ENCODE data around the gene EID2.

EID2 gene

DNA sequence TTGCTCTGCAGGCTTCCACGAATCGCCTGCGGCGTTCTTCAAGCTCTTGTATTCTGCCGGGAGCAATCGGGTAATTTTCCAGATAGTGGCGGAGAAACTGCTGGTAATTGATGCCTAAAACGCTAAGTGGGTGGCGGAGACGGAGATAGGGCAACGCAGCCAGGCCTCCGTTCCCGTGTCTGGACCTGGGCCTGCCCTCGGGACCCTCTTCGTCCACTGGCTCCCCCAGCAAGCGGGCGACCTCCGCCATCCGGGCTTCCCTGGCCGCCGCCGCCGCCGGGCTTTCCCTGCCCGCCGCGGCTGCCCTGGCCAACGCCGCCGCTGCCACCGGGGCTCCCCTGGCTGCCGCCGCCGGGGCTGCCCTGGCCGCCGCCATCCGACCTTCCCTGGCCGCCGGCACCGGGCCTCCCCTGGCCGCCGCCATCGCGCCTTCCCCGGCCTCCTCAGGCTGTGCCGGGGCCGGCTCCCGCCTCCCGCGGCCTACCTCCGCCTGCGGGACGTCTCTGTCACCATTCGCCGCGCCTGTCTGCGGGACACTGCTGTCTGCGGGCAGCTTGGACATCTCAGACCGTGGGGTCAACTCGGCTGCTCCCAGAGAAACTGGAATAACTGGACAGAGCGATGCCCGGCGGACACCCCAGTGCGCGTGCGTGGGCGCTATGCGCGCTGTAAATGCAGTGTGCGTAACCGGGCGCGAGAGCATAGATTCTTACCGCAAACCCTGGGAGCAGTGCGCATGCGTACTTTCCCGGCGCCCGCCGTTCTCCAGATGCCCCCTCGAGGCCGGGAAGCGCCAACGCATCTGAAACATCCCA lies at the start of gene EID2:
Gene EID2, minus strand, starts transcription at position 644 of the 815 bp plus-strand sequence. Its CDS starts 82 bp downstream, at position 562.
- DNase-seq: peak; percentile 79

- no peak for DNase-seq
Observed at GRCh38 chr19:39588066-39588465, 48.1 kb upstream of the EID2 start.

- no peak for DNase-seq
Observed at GRCh38 chr19:39587496-39587895, 47.5 kb upstream of the EID2 start.

- DNase-seq: no peak
Observed at GRCh38 chr19:39582891-39583625, 43.1 kb upstream of the EID2 start.

- no peak for DNase-seq
Observed at GRCh38 chr19:39582442-39582841, 42.5 kb upstream of the EID2 start.

DNA sequence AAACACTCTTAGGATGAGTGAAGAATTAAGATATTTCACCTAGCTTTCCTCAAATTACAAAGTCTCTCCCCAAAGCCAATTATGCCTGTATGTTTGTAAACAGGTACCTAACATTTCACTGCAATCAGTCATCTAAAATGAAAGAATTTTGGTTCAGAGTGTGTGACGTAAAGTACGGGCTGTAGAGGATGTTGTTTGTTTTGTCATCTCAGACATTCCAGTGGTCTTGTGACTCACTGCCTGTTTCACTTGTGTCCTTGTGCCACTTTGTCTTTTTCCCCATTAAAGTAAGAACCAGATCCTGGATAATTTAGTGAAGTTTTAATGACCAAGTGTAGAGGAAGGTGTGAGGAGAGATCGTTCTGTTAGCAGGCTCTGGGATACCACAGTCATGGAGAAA lies 28.6 kb upstream of the EID2 start:
- no peak for DNase-seq

DNA sequence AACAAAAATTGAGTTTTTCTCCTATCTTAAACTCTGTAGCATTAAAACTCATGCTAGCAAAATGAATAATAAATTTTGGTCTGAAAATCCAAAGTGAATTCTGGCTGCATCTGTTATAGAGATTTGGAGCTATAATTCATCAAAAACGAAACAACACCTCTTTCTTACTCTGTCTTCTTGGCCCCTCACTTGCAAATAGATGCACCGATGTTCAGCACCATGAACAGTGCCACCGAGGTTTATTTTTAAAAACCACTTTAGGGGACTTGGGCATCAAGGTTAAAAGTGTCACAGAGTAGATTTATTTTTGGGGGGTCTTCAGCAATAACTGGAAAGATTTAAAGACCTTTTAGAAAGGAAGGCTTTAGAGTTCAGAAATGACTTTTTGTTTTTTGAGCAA lies 26.1 kb upstream of the EID2 start:
- no peak for DNase-seq

- DNase-seq: no peak
Observed at GRCh38 chr19:39563408-39563807, 23.4 kb upstream of the EID2 start.

DNA sequence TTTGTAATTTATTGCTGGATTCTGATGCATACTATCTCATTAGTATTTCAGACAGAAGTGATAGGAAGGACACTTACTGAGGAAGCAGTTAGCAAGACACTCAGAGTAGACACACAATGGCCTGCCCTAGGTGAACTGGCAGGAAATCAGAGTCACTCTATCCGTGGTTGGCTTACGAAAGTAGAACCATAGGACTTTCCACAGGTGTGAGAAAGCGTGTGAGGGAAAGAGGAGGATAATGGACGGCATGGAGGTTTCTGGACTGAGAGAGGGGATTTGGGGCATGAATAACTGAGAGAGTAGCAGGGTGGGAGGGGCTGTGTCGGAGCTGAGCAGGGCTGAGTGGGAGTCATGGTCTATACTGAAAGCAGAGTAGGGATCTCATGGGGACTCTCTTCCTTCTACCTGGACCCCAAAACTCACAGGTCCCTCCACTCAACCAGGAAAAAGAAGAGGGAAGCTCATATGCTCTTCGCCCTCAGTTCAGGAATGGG lies 18.7 kb upstream of the EID2 start:
- DNase-seq: no peak

DNA sequence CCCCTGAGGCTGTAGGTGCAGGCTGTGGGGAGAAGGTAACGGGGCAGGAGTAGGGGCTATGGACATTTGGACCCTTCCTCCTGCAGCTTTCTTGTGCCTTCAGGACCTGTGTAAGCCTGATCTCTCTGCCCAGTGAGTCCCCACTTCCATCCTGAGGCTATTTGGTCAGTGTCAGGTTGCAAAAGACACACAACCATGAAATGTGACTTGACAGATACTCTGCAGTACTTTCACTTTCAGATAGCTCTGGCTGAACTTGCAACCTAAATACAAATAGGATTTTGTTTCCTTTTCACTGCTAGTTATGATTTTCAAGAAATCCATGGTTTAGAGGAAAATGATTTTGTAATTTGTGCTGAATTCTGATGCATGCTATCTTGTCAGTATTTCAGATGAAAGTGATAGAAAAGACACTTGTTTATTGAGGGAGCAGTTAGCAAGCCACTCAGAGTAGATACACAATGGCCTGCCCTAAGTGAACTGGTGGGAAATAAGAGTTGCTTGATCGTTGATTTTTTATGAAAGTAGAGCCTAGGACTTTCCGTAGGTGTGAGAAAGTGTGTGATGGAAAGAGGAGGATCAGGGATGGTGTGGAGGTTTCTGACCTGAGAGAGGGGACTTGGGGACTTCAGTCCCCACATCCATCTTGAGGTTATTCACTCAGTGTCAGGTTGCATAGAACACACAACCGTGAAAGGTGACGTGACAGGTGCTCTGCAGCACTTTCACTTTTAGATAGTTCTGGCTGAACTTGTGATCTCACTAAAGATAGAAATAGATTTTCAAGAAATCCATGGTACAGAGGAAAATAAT lies 18.1 kb upstream of the EID2 start:
- DNase-seq: peak; percentile 48

GRCh38 chr19:39555883-39556282 lies 15.9 kb upstream of the EID2 start:
- no peak for DNase-seq

DNA sequence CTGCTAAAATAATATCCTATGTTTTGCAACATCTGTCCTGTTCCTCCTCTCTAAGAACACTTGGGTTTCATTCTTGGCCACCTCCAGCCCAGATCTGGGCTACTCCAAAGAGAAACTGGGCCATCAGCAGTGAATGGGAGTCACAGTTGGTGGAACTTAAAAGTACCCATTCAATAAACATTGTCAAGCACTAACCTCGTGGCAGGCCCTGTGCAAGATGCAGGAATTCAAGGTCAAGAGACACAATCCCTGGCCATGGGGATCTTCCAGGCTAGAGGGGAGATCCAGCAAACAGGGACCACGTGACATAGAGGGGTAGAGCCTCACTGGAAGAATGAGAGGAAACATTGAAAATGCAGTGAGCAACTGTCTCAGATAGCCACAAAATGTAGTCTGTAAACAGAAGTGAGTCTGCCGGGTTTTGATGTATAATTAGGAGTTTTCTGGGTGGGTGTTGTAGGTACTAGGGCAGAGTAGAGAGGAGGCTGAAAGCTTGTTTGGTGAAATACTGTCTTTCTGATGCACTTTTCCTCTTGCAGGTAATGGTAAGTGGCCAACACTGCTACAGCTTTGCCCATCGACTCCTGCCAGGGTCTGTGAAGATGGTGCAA lies 14.8 kb upstream of the EID2 start:
- no peak for DNase-seq

- no peak for DNase-seq
Observed at GRCh38 chr19:39553082-39553652, 13.2 kb upstream of the EID2 start.

DNA sequence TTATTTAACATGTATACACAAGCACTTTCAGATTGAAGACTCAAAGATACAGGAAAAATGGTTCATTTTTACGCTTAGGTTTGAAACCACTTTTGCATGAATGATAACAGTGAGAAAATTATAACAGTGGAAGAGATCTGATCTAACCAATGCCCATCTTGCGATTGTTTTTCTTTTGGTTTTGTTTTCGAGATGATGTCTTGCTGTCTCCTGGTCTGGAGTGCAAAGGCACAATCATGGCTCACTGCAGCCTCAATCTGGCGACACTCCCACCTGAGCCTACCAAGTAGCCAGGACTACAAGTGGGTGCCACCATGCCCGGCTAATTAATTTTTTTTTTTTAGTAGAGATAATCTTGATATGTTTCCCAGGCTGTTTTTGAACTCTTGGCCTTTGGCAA lies 10.2 kb upstream of the EID2 start:
- DNase-seq: no peak

DNA sequence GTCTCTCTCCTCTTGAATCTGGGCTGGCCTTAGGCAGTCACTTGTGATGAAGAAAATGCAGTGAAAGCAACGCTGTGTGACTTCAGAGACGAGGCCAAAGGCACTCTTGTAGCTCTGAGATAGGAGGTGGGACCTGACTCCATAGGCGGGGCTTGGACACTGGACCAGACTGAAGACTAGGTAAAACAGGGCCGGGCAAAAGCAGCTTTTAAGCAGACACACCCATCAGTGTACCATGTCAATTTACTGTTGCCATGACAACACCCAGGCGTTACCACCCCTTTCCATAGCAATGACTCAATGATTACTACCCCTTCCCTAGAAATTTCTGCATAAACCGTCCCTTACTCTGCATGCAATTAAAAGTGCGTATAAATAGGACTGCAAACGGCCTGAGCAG lies 6.6 kb upstream of the EID2 start:
- no peak for DNase-seq

- DNase-seq: no peak
Observed at GRCh38 chr19:39544911-39545310, 5.0 kb upstream of the EID2 start.

DNA sequence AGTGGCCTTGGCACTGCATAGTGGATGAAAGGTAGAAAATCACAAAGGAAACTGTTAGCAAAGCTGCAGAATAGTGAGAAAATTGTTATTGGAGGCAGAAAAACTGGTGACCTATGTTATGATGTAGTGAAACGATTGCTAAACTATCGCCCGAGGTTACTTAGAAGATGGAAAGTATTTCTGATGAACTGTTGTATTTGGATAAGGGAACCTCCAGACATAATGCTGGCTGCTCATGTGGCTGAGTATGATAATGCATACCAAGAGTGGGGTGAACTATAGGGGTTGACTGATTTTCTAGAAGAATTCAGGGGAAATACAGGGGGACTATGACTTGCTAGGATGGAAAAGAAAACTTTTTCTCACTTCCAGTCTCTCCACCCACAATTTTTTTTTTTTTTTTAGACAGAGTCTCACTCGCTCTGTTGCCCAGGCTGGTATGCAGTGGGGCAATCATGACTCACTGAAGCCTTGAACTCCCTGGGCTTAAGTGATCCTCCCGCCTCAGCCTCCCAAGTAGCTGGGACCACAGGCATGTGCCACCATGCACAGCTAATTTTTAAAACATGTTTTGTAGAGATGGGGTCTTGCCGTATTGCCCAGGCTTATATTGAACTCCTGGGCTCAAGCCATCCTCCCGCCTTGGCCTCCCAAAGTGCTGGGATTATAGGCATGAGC lies 4.4 kb upstream of the EID2 start:
- no peak for DNase-seq

DNA sequence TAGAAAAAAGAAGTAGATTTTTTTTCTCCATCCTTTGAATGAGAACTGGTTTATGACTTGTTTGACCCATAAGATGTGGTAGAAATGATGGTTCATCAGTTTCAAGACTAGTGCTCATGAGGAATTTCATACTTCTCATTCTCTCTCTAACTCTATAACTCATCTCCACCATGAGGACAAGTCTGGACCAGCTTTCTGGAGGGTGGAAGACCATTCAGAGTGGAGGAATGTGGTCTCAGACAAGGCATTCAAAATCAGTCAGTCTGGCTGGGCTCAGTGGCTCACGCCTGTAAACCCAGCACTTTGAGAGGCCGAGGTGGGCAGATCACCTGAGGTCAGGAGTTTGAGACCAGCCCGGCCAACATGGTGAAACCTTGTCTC lies 3.5 kb upstream of the EID2 start:
- no peak for DNase-seq

GRCh38 chr19:39542206-39542605 lies 2.2 kb upstream of the EID2 start:
- no peak for DNase-seq

DNA sequence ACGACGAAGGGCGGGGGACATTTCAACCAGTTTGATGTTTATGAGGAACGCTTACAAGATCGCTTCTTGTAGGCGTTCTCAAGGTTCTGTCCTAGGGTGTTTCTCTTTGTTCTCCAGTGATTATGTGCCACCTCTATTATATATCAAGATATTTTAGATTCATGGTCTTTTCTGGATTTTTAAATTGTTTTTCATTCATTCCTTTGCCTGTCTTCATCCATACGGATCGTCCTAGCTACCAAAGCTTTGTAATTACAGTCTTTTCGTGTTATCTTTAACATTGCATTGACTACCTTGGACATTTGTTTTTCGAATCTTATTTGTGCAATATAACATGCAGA lies 342 bp upstream of the EID2 start:
- DNase-seq: no peak

DNA sequence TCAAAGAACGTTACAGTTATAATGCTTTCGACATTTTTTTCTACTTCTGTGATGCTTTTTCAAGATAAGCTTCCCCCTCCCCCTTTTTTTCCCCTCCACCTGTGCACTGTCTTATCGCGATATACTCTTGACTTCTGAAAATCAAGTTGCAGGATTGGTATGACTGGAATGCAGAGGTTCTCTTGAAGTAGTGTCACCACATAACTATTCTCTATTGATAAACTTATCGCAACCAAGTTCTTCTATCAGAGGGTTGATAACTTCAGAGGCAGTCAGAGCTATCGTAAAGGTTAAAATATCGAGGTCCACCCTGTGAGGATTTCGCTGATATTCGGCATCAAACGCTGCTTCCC lies 820 bp downstream of the EID2 start:
- DNase-seq: no peak

DNA sequence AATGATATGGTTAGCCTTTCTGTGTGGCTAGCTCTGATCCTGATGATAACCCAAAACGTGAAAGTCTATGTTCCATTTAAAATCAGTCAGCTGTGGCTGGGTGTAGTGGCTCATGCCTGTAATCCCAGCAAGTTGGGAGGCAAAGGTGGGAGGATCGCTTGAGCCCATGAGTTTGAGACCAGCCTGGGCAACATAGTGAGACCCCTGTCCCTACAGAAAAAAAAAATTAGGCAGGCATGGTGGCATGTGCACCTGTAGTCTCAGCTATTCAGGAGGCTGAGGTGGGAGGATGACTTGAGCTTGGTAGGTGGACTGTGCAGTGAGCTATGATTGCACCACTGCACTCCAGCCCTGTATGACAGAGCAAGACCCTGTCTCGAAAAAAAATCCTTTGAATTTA lies 6.2 kb downstream of the EID2 start:
- no peak for DNase-seq

Measured in DMS153 (cell line).